Endometrial microvascular endothelial cells (primary cell): ENCODE measurements around the gene PGM1. TPM values are rescaled to one million over a fixed set of nuclear protein-coding genes. Genes with fewer than 3 reads are reported as not detected.

Experiments
- in situ Hi-C: cut with HindIII; loops from 2 replicates; pipeline ENCODE4 v1.10.0; 2017; ENCODE audit warnings: low sequenced_read_pairs, low pct_unique_long_range_greater_than_20kb; ENCODE audit errors: inconsistent ontology term
- total RNA-seq: library from RNA; depleted of rRNA; stranded (reverse); fragments of >200 nt; gene quantifications from one replicate; pipeline ENCODE4 v1.2.3, GENCODE V29; 2015; ENCODE audit errors: inconsistent ontology term

Gene PGM1
- total RNA-seq, 1 donor from 2014 or later = 46.3 TPM

GRCh38 chr1:63679589-63679988, 86.4 kb downstream of the PGM1 start:
- in situ Hi-C loops = no loop called here

DNA sequence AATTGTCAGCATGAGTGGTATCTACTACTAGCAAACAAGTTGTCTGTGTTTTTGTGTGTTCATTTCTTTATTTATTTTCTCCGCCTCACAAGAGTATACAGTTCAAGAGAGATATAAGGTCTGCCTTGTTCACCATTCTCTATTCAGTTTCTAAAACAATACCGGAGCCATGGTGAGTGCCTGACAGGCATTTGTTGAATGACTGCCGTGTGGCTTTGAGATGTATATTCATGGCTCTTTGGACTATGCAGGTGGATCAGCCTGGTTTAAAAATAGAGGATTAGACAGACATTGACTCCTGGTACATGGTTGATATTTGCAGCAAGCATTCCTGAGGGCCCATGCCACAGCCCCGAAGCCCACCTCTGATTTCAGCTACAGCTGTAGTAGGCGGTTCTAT, 89.7 kb downstream of the PGM1 start:
- in situ Hi-C loops = no loop called here

DNA sequence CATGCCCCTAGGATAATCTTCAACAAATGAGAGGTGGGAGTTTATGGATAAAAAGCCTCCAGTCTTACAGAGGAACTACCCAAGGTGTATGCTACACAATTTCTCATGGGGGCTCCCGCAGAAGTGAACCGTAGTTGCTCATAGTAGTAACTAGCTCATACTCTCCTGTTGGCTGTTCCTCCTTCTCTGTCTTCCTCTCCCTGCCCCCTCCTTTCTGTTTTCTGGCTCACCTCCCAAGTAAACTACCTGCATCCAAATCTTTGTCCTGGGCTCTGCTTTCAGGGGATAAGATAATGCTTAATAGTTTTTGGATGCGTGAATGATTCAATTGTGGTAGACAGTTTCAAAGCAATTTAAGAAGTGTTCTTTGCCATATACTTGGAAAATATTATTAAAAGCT, 90.5 kb downstream of the PGM1 start:
- in situ Hi-C loops = no loop called here

DNA sequence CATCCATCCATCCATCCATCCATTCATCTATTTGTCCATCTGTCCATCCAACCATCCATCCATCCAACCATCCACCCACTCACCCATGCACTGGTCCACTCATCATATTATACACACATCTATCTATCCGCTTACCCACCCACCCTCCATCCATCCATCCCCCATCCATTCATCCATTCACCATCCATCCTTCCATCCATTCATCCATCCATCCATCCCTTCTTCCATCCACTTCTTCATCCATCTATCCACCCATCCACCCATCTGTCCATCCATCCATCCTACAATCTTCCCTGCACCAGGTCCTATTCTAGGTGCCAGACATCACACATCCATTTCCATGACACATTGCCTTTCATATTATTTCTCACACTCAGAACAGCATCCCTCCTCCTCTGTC, 93.5 kb downstream of the PGM1 start:
- in situ Hi-C loops = no loop called here

- in situ Hi-C loops = no loop called here
These were observed 95.2 kb downstream of the PGM1 start for GRCh38 chr1:63688302-63688890.

- in situ Hi-C loops = no loop called here
These were observed 97.9 kb downstream of the PGM1 start for GRCh38 chr1:63690966-63691700.

- in situ Hi-C loops = no loop called here
These were observed 98.7 kb downstream of the PGM1 start for GRCh38 chr1:63691701-63692425.

GRCh38 chr1:63693944-63694571, 100.8 kb downstream of the PGM1 start:
- in situ Hi-C loops = no loop called here

GRCh38 chr1:63698001-63698838, 105.0 kb downstream of the PGM1 start:
- in situ Hi-C loops = no loop called here

DNA sequence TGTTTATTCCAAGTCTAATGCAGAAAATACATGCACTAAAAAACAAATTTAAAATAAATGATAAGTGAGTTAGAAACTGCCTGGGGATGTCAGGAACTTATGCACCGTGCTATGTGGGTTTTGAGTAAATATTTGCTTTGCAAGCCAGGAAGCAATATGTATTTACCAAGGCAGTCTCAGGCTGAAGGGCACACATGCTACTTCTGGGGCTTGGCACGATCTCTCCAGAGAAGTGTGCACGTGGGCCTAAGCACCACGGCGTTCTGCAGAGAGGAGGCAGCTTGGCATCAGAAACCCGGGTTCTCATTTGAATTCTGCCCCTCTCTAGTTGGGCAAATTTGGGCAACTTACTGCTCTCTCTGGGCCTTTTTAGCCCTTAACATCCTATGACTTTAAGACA, 108.0 kb downstream of the PGM1 start:
- in situ Hi-C loops = no loop called here

- in situ Hi-C loops = no loop called here
These were observed 110.5 kb downstream of the PGM1 start for GRCh38 chr1:63703701-63704107.

DNA sequence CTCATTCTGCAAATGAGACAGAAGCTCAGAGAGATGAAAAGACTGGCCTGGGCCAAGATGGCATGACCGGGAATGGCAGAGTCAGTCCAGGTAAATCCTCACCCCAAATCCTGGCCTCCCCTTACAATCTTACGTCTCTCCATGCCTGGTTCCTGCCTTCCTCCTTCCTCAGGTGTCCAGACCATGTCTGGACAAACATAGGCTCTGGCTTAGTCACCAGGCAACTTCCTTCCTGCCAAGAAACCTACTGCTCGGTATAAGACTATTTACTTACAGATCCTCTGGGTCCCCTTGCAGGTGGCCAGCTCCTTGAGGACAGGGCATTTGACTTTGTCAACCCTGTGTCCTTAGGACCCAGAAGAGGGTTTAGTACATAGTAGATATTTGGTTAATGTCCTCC, 111.2 kb downstream of the PGM1 start:
- in situ Hi-C loops = no loop called here

DNA sequence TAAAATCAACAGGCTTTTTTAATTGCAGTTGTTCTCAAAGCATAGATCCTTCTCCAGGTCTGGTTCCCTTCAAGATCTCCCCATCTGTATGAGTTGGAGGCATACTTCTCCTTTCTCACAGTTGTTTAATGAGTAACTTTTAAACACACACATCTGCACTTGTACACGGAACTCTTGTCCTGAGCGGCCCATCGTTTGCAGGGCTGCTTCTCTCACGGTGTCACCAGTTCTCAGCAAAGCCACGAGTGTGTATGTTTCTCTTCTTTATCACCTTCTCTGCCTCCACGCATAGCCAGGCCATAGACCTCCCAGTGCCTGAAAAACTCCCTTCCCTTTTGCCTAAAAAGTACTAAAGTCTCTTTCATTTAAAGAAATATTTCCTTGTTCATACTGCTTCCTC, 111.9 kb downstream of the PGM1 start:
- in situ Hi-C loops = no loop called here

DNA sequence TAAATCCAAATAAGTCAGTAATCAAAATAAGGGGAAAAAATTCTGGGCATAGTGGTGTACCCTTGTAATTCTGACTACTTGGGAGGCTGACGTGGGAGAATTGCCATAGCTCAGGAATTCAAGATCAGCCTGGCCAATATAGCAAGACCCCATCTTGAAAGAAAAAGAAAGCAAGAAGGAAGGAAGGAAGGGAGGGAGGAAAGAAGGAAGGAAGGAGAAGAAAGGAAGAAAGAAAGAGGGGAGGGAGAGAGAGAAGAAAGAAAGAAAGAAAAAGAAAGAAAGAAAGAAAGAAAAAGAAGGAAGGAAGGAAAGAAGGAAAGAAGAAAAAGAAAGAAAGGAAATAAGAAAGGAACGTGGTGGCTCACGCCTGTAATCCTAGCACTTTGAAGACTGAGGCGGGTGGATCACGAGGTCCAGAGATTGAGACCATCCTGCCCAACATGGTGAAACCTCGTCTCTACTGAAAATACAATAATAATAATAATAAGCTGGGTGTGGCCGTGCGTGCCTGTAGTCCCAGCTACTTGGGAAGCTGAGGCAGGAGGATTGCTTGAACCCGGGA, 116.1 kb downstream of the PGM1 start:
- in situ Hi-C loops = no loop called here

Other genes starting within 250 kb of the PGM1 start
- 19.7 TPM for gene ALG6, start 225.8 kb upstream of the PGM1 start, total RNA-seq
- gene ITGB3BP, start 70.2 kb upstream of the PGM1 start, total RNA-seq = 28.8 TPM
- 4.7 TPM for gene EFCAB7, start 69.9 kb upstream of the PGM1 start, total RNA-seq
- gene ROR1, start 180.6 kb downstream of the PGM1 start, total RNA-seq = 3.1 TPM